Esophagus mucosa (tissue), 1 donor: ENCODE data around the gene DEGS1. TPM values are rescaled to one million over a fixed set of nuclear protein-coding genes. Genes with fewer than 3 reads are reported as not detected.
A peak's percentile ranks its signal among the peaks of the same experiment; 100 is the strongest.

Experiments used
- ATAC-seq: fragments of 200-7000 bp; cut with Tn5 transposase; one replicate; pipeline ENCODE4 v1.9.1; 2020
- total RNA-seq: library from RNA; stranded (reverse); gene quantifications from one replicate; pipeline ENCODE4 v1.2.4, GENCODE V29; 2023
- donor health status: DM: yes; HTN: yes; CAD: no.

Gene DEGS1
- total RNA-seq: 31.3 TPM

GRCh38 chr1:224182866-224183590, at the start of gene DEGS1:
Gene DEGS1 (plus strand): TSS chr1:224183240. CDS start chr1:224183337, 97 bp downstream.
- peak; percentile 89 for ATAC-seq

- ATAC-seq: no peak
These were observed 49.2 kb upstream of the DEGS1 start for GRCh38 chr1:224133741-224134299.

GRCh38 chr1:224137518-224137917, 45.5 kb upstream of the DEGS1 start:
- ATAC-seq: no peak

GRCh38 chr1:224138198-224138597, 44.8 kb upstream of the DEGS1 start:
- ATAC-seq: no peak

GRCh38 chr1:224141693-224142092, 41.3 kb upstream of the DEGS1 start:
- ATAC-seq: no peak

DNA sequence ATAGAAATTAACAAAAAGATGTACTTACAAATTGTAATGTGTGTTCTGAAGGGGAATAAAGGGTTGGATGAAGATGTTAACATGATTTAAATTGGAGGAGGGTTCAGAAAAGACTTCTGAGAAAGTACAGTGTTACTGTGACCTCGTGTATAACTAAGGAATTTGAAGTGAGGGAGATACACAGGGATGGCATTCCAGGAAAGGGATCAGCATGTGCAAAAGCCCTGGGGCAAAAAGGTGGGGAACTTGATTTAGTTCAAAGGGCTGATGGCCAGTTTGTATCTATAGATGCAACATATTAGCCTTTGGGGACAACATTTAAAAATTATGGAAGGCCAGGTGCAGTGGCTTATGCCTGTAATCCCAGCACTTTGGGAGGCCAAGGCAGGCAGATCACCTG, 33.3 kb upstream of the DEGS1 start:
- ATAC-seq: no peak

GRCh38 chr1:224151117-224151516, 31.9 kb upstream of the DEGS1 start:
- no peak for ATAC-seq

DNA sequence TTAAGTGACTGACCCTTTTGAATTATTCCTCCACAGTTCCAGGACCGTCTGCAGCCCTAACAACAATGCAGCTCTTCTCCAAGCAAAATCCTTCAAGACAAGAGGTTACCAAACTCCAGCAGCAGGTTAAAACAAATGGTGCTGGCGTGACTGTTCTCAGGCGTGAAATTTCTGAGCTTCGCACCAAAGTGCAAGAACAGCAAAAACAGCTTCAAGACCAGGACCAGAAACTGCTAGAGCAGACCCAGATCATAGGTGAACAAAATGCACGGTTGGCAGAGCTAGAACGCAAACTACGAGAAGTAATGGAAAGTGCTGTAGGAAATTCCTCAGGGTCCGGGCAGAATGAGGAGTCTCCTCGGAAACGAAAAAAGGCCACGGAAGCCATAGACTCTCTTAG, 25.7 kb upstream of the DEGS1 start:
- no peak for ATAC-seq

GRCh38 chr1:224159541-224159940, 23.5 kb upstream of the DEGS1 start:
- ATAC-seq: no peak

GRCh38 chr1:224160171-224160682, 22.8 kb upstream of the DEGS1 start:
- no peak for ATAC-seq

GRCh38 chr1:224162768-224163167, 20.3 kb upstream of the DEGS1 start:
- ATAC-seq: no peak

GRCh38 chr1:224163311-224163710, 19.7 kb upstream of the DEGS1 start:
- no peak for ATAC-seq

- peak; percentile 58 for ATAC-seq
These were observed 14.1 kb upstream of the DEGS1 start for GRCh38 chr1:224168859-224169380.

GRCh38 chr1:224169718-224170270, 13.2 kb upstream of the DEGS1 start:
- ATAC-seq: no peak

- ATAC-seq: peak; percentile 11
These were observed 12.7 kb upstream of the DEGS1 start for GRCh38 chr1:224170343-224170742.

- peak; percentile 64 for ATAC-seq
These were observed 12.1 kb upstream of the DEGS1 start for GRCh38 chr1:224170748-224171478.

GRCh38 chr1:224172229-224172628, 10.8 kb upstream of the DEGS1 start:
- ATAC-seq: no peak

- peak; percentile 73 for ATAC-seq
These were observed 9.5 kb upstream of the DEGS1 start for GRCh38 chr1:224173523-224173922.

DNA sequence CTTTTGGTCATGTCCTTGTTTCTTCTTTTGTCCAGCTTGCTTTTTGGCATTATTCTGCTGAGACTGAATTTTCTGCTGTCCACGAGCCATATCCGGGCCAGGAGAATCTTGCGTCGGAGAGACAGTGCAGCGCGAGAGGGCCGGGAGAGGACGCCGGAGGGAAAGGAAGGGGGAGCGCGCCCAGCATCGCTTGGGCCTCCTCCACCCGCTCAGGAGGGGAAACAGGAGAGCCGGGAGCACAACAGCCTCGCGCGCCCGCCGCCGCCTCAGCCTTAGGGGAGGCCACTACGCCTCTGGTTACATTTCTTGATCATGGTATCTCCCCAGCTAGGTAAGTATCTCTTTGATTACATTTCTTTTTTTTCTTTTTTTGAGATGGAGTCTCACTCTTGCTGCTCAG, 7.4 kb upstream of the DEGS1 start:
- ATAC-seq: peak; percentile 44

DNA sequence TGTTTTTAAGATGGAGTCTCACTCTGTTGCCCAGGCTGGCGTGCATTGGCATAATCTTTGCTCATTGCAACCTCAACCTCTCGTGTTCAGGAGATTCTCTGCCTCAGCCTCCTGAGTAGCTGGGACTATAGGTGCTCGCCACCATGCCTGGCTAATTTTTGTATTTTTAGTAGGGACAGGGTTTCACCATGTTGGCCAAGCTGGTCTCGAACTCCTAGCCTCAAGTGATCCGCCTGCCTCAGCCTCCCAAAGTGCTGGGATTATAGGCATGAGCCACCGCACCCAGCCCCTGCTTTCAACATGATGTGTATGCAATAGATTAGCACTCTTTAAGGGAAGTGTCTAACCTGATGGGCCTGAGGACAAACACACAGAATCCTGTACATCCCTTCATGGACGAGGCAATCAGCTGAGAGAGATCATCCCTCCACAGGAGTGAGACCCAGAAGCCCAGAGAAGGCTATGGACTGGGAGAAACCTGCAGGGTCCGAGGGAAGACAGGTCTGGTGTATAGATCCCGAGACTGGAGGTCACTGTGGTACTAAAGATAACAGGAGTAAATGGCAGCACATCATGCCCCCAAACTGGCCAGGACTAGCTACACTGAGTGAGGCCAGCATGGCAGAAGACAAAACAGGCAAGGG, 5.6 kb upstream of the DEGS1 start:
- ATAC-seq: no peak

GRCh38 chr1:224178894-224179293, 4.1 kb upstream of the DEGS1 start:
- no peak for ATAC-seq

GRCh38 chr1:224180783-224181452, 2.1 kb upstream of the DEGS1 start:
- peak; percentile 20 for ATAC-seq
